Inflammatory macrophage (primary cell): ENCODE measurements around the gene POLR3K.
"Not testable (repeated sequence)": the region's sequence is repeated elsewhere in the genome, so short reads cannot be mapped to it uniquely, and the experiment has no call there.

Experiments used
- DNase-seq, 2 donors: peaks; one replicate each; pipeline ENCODE4 v3.0.0-alpha.2; 2020 to 2022

POLR3K gene

GRCh38 chr16:63998-64913, 10.8 kb upstream of the POLR3K start:
- no peak for DNase-seq

- no peak for DNase-seq
Observed at GRCh38 chr16:63466-63865, 10.1 kb upstream of the POLR3K start.

GRCh38 chr16:62968-63391, 9.6 kb upstream of the POLR3K start:
- no peak for DNase-seq

- DNase-seq, result no peak
Observed at GRCh38 chr16:62283-62967, 9.0 kb upstream of the POLR3K start.

GRCh38 chr16:61879-62281, 8.5 kb upstream of the POLR3K start:
- DNase-seq, result no peak

GRCh38 chr16:60929-61878, 7.8 kb upstream of the POLR3K start:
- no peak for DNase-seq

GRCh38 chr16:60166-60565, 6.8 kb upstream of the POLR3K start:
- DNase-seq, result no peak

- no peak for DNase-seq
Observed at GRCh38 chr16:59440-60059, 6.1 kb upstream of the POLR3K start.

- DNase-seq, result no peak
Observed at GRCh38 chr16:58491-59439, 5.4 kb upstream of the POLR3K start.

GRCh38 chr16:57711-58110, 4.3 kb upstream of the POLR3K start:
- peak; percentile 32 to 56 for DNase-seq

- DNase-seq, result no peak
Observed at GRCh38 chr16:56231-56927, 3.0 kb upstream of the POLR3K start.

- DNase-seq, result no peak
Observed at GRCh38 chr16:55571-56136, 2.2 kb upstream of the POLR3K start.

- DNase-seq, result no peak
Observed at GRCh38 chr16:54237-54581, 801 bp upstream of the POLR3K start.

GRCh38 chr16:50769-51591, 2.4 kb downstream of the POLR3K start:
- no peak for DNase-seq

GRCh38 chr16:47234-47633, 6.2 kb downstream of the POLR3K start:
- DNase-seq, result no peak

GRCh38 chr16:46510-46909, 6.9 kb downstream of the POLR3K start:
- DNase-seq, result not testable (repeated sequence)

- DNase-seq, result no peak
Observed at GRCh38 chr16:45454-45853, 8.0 kb downstream of the POLR3K start.

- no peak for DNase-seq
Observed at GRCh38 chr16:44655-45054, 8.8 kb downstream of the POLR3K start.

GRCh38 chr16:43294-43693, 10.1 kb downstream of the POLR3K start:
- no peak for DNase-seq
